ENCODE results near the gene SNCA.

Gene SNCA

GRCh38 chr4:89836897-89837384 lies at the start of gene SNCA:
Gene SNCA, minus strand, starts transcription at chr4:89837161. Its CDS starts 1,494 bp downstream, at chr4:89835667.
- DNase-seq (ENCODE audit: low read depth) = no peak
- peak within 1 kb of the TSS; percentile 49 for H3K4me3 ChIP-seq (ENCODE audit: control insufficient read depth, low read depth, low read length)
- no peak for TF ChIP-seq CTCF (IDR thresholded peaks at IDR 0.05; ENCODE audit: control insufficient read depth, insufficient read depth, low read depth, low read length, missing control alignments)

GRCh38 chr4:89879215-89879614 lies 42.3 kb upstream of the SNCA start:
- DNase-seq (ENCODE audit: low read depth) = no peak
- H3K4me3 ChIP-seq (ENCODE audit: control insufficient read depth, low read depth, low read length) = no peak overlapping the region
- no peak for TF ChIP-seq CTCF (IDR thresholded peaks at IDR 0.05; ENCODE audit: control insufficient read depth, insufficient read depth, low read depth, low read length, missing control alignments)

- no peak for TF ChIP-seq CTCF (IDR thresholded peaks at IDR 0.05; ENCODE audit: control insufficient read depth, insufficient read depth, low read depth, low read length, missing control alignments)
- H3K4me3 ChIP-seq (ENCODE audit: control insufficient read depth, low read depth, low read length) = no peak overlapping the region
- no peak for DNase-seq (ENCODE audit: low read depth)
These were observed 41.6 kb upstream of the SNCA start for GRCh38 chr4:89878611-89879010.

GRCh38 chr4:89876548-89876947 lies 39.6 kb upstream of the SNCA start:
- no peak for TF ChIP-seq CTCF (IDR thresholded peaks at IDR 0.05; ENCODE audit: control insufficient read depth, insufficient read depth, low read depth, low read length, missing control alignments)
- no peak for DNase-seq (ENCODE audit: low read depth)
- no peak overlapping the region for H3K4me3 ChIP-seq (ENCODE audit: control insufficient read depth, low read depth, low read length)

- DNase-seq (ENCODE audit: low read depth) = no peak
- H3K4me3 ChIP-seq (ENCODE audit: control insufficient read depth, low read depth, low read length) = no peak overlapping the region
- no peak for TF ChIP-seq CTCF (IDR thresholded peaks at IDR 0.05; ENCODE audit: control insufficient read depth, insufficient read depth, low read depth, low read length, missing control alignments)
These were observed 34.2 kb upstream of the SNCA start for GRCh38 chr4:89871211-89871610.

GRCh38 chr4:89868999-89869589 lies 32.1 kb upstream of the SNCA start:
- H3K4me3 ChIP-seq (ENCODE audit: control insufficient read depth, low read depth, low read length) = no peak overlapping the region
- TF ChIP-seq CTCF (IDR thresholded peaks at IDR 0.05; ENCODE audit: control insufficient read depth, insufficient read depth, low read depth, low read length, missing control alignments) = peak; percentile 26
- no peak for DNase-seq (ENCODE audit: low read depth)

Data from AG09309 (cell line).